Measurements from ENCODE around the gene WDR27. TPM values are rescaled to one million over a fixed set of nuclear protein-coding genes. Genes with fewer than 3 reads are reported as not detected.
"Not testable (repeated sequence)": the region's sequence is repeated elsewhere in the genome, so short reads cannot be mapped to it uniquely, and the experiment has no call there.

The WDR27 gene
- total RNA-seq, 1 donor from 2014 or later: 24.0 TPM

GRCh38 chr6:169490246-169490641 lies 211.6 kb downstream of the WDR27 start:
- no peak for DNase-seq (ENCODE audit: low read depth, low spot score)

GRCh38 chr6:169489563-169490245 lies 212.1 kb downstream of the WDR27 start:
- no peak for DNase-seq (ENCODE audit: low read depth, low spot score)

GRCh38 chr6:169487579-169488436 lies 214.0 kb downstream of the WDR27 start:
- DNase-seq (ENCODE audit: low read depth, low spot score): no peak

GRCh38 chr6:169479783-169480495 lies 221.9 kb downstream of the WDR27 start:
- DNase-seq (ENCODE audit: low read depth, low spot score): no peak

GRCh38 chr6:169474362-169474761 lies 227.5 kb downstream of the WDR27 start:
- no peak for DNase-seq (ENCODE audit: low read depth, low spot score)

GRCh38 chr6:169473663-169474062 lies 228.2 kb downstream of the WDR27 start:
- no peak for DNase-seq (ENCODE audit: low read depth, low spot score)

- DNase-seq (ENCODE audit: low read depth, low spot score): no peak
Observed at GRCh38 chr6:169472786-169473416, 228.9 kb downstream of the WDR27 start.

GRCh38 chr6:169470790-169471189 lies 231.0 kb downstream of the WDR27 start:
- DNase-seq (ENCODE audit: low read depth, low spot score): no peak

GRCh38 chr6:169469028-169469427 lies 232.8 kb downstream of the WDR27 start:
- DNase-seq (ENCODE audit: low read depth, low spot score): no peak

- not testable (repeated sequence) for DNase-seq (ENCODE audit: low read depth, low spot score)
Observed at GRCh38 chr6:169467755-169468154, 234.1 kb downstream of the WDR27 start.

- DNase-seq (ENCODE audit: low read depth, low spot score): not testable (repeated sequence)
Observed at GRCh38 chr6:169466256-169466655, 235.6 kb downstream of the WDR27 start.

GRCh38 chr6:169457762-169458161 lies 244.1 kb downstream of the WDR27 start:
- no peak for DNase-seq (ENCODE audit: low read depth, low spot score)

- DNase-seq (ENCODE audit: low read depth, low spot score): no peak
Observed at GRCh38 chr6:169456840-169457239, 245.0 kb downstream of the WDR27 start.

- no peak for DNase-seq (ENCODE audit: low read depth, low spot score)
Observed at GRCh38 chr6:169455470-169455869, 246.4 kb downstream of the WDR27 start.

GRCh38 chr6:169454872-169455204 lies 247.0 kb downstream of the WDR27 start:
- DNase-seq (ENCODE audit: low read depth, low spot score): no peak

- no peak for DNase-seq (ENCODE audit: low read depth, low spot score)
Observed at GRCh38 chr6:169454204-169454871, 247.5 kb downstream of the WDR27 start.

GRCh38 chr6:169452869-169453620 lies 248.8 kb downstream of the WDR27 start:
- DNase-seq (ENCODE audit: low read depth, low spot score): no peak

GRCh38 chr6:169452117-169452868 lies 249.5 kb downstream of the WDR27 start:
- DNase-seq (ENCODE audit: low read depth, low spot score): peak; percentile 46

GRCh38 chr6:169451065-169451838 lies 250.6 kb downstream of the WDR27 start:
- DNase-seq (ENCODE audit: low read depth, low spot score): no peak

Measured in pulmonary artery endothelial cell (primary cell).